Esophagus squamous epithelium (tissue), 4 donors: ENCODE results near the gene OBSCN.

Experiments used
- POLR2A ChIP-seq, 4 donors: fragments of 450-650 bp; IDR thresholded peaks; one replicate each; pipeline ENCODE4 v1.6.1; 2017; ENCODE audit warnings: antibody characterized with exemption in 4 of 4, mild to moderate bottlenecking in 4 of 4, moderate library complexity in 3 of 4
- TF ChIP-seq, protein P1 (sequence below), 6 experiments: fragments of 450-650 bp in 4 of 6; fragments of 200-600 bp in 2 of 6; sonication (generic) in 2 of 6; IDR thresholded peaks; one replicate each; pipeline ENCODE4 v1.5.1; 2016 to 2019; ENCODE audit warnings: antibody characterized with exemption in 6 of 6, mild to moderate bottlenecking in 4 of 6, moderate library complexity in 4 of 6

GRCh38 chr1:228243093-228243492 is 35.2 kb downstream of the OBSCN start:
- TF ChIP-seq, protein P1, sequence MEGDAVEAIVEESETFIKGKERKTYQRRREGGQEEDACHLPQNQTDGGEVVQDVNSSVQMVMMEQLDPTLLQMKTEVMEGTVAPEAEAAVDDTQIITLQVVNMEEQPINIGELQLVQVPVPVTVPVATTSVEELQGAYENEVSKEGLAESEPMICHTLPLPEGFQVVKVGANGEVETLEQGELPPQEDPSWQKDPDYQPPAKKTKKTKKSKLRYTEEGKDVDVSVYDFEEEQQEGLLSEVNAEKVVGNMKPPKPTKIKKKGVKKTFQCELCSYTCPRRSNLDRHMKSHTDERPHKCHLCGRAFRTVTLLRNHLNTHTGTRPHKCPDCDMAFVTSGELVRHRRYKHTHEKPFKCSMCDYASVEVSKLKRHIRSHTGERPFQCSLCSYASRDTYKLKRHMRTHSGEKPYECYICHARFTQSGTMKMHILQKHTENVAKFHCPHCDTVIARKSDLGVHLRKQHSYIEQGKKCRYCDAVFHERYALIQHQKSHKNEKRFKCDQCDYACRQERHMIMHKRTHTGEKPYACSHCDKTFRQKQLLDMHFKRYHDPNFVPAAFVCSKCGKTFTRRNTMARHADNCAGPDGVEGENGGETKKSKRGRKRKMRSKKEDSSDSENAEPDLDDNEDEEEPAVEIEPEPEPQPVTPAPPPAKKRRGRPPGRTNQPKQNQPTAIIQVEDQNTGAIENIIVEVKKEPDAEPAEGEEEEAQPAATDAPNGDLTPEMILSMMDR (IDR thresholded peaks at IDR 0.05) = no peak
- no peak for TF ChIP-seq POLR2A (IDR thresholded peaks at IDR 0.05)
